Measurements from ENCODE around the gene PLA2G2A. TPM values are rescaled to one million over a fixed set of nuclear protein-coding genes. Genes with fewer than 3 reads are reported as not detected.
"Not testable (repeated sequence)": the region's sequence is repeated elsewhere in the genome, so short reads cannot be mapped to it uniquely, and the experiment has no call there.

The PLA2G2A gene
- total and polyA plus RNA-seq, 2 donors (not counting 1 experiment from before 2014, with no cell fraction given): not detected

DNA sequence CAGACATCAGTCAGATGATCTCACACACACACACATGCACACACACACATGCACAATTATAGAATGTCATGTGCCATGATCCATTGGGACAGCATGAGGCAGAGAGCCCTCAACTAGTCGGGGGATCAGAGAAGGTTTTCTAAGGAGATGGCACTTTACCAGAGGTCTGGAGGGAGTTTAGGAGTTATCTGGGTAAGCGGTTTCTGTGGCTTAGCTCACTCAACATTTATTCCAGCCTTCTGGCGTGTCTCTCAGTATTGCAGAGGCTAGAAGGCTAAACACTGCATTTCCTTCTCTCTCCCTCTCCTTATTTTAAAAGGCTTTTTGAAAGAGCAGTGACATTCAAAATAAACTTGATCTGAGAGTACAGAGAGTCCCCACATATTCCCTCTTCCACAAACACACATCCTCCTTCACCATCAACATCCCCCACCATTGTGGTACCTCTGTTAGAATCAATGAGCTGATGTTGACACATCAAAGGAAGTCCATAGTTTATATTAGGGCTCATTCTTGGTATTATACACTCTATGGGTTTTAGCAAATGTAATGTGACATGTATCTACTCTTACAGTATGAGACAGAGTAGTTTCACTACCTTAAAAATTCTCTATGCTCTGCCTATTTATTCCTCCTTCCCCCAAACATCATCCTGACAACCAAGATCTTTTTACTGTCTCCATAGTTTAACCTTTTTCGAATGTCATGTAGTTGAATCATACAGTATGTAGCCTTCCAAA lies 9.0 kb upstream of the PLA2G2A start:
- Histone ChIP-seq H2AFZ (ENCODE audit: insufficient read depth, low read depth, low read length, poor library complexity, severe bottlenecking) (no peak overlapping the region), H3K36me3 (replicated peaks in 1 of 2; ENCODE audit: control extremely low read depth in 1 of 2, control insufficient read depth in 1 of 2, extremely low read depth in 1 of 2, insufficient read depth in 2 of 2, low read length in 1 of 2) (no peaks in the 10 kb centered on the region), H3K4me2 (replicated peaks; ENCODE audit: low read depth, low read length, poor library complexity, severe bottlenecking) (no peak overlapping the region), H3K79me2 (ENCODE audit: control insufficient read depth, insufficient read depth, low read length) (no peaks in the 10 kb centered on the region), H3K27ac (ENCODE audit: low read length in 2 of 2) (no peak overlapping the region), H3K27me3 (replicated peaks in 1 of 4; ENCODE audit: control extremely low read depth in 1 of 4, control insufficient read depth in 3 of 4, insufficient read depth in 4 of 4, low read length in 3 of 4) (no peaks in the 10 kb centered on the region), H3K9me3 (ENCODE audit: control extremely low read depth in 1 of 3, control insufficient read depth in 2 of 3, insufficient read depth in 1 of 3, low read length in 2 of 3) (no peaks in the 10 kb centered on the region), H3K4me3 (ENCODE audit: control extremely low read depth in 1 of 5, extremely low read depth in 1 of 5, insufficient read depth in 1 of 5, low read depth in 2 of 5, low read length in 4 of 5) (no peak overlapping the region), H4K20me1 (ENCODE audit: control insufficient read depth, insufficient read depth, low read length, poor library complexity, severe bottlenecking) (no peaks in the 10 kb centered on the region), H3K4me1 (ENCODE audit: control insufficient read depth in 2 of 2, insufficient read depth in 2 of 2, low read length in 2 of 2) (peaks cover 5 to 11% of the 10 kb centered on the region in 2 donors), H3K9ac (ENCODE audit: low read length) (no peak overlapping the region)
- no peak for ATAC-seq (ENCODE audit: low read depth)
- no peak for DNase-seq
- H3K27me3 Mint-ChIP-seq: peaks cover 26% of the 10 kb centered on the region
- no peak overlapping the region for H3K27ac Mint-ChIP-seq
- ChIA-PET CTCF (interaction anchor here (1.2 kb wide), 1 partner anchor 71 kb away, joined by 3 read pairs; no protein-coding TSS in a partner anchor), POLR2A (no interaction called here)
- peaks cover 10% of the 10 kb centered on the region for H3K4me1 Mint-ChIP-seq
- no CpG with 5 or more reads among the region's 4 CpGs for WGBS (ENCODE audit: insufficient coverage)
- peaks cover 2% of the 10 kb centered on the region for H3K9me3 Mint-ChIP-seq (ENCODE audit: insufficient read depth)
- H3K4me3 Mint-ChIP-seq: no peak overlapping the region
- intact Hi-C loops (cut with micrococcal nuclease): no loop called here
- TF ChIP-seq, protein P1, sequence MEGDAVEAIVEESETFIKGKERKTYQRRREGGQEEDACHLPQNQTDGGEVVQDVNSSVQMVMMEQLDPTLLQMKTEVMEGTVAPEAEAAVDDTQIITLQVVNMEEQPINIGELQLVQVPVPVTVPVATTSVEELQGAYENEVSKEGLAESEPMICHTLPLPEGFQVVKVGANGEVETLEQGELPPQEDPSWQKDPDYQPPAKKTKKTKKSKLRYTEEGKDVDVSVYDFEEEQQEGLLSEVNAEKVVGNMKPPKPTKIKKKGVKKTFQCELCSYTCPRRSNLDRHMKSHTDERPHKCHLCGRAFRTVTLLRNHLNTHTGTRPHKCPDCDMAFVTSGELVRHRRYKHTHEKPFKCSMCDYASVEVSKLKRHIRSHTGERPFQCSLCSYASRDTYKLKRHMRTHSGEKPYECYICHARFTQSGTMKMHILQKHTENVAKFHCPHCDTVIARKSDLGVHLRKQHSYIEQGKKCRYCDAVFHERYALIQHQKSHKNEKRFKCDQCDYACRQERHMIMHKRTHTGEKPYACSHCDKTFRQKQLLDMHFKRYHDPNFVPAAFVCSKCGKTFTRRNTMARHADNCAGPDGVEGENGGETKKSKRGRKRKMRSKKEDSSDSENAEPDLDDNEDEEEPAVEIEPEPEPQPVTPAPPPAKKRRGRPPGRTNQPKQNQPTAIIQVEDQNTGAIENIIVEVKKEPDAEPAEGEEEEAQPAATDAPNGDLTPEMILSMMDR (IDR thresholded peaks at IDR 0.05): no peak
- TF ChIP-seq EZH2 (IDR thresholded peaks at IDR 0.05; ENCODE audit: borderline replicate concordance, insufficient read depth, low read depth, low read length, poor library complexity, severe bottlenecking): no peak

DNA sequence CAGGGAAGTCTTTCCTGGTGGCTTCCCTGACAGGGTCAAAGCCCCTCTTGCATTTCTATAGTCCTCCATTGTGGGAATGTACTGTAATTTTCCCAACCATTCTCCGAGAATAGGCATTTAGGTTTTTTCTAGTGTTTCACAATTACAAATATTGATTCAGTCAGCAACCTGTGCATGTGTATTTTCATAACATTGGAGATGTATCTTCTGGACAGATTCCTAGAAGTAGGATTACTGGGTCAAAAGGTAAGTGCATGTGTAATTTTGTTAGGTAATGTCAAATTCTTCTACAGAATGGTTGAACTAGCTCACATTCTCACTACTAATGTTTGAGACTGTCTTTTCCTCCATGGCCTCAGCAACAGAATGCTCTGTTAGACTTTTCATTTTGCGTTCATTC lies 8.3 kb upstream of the PLA2G2A start:
- Histone ChIP-seq H3K4me2 (replicated peaks; ENCODE audit: low read depth, low read length, poor library complexity, severe bottlenecking) (no peak overlapping the region), H3K79me2 (ENCODE audit: control insufficient read depth, insufficient read depth, low read length) (no peaks in the 10 kb centered on the region), H3K4me1 (ENCODE audit: control insufficient read depth in 2 of 2, insufficient read depth in 2 of 2, low read length in 2 of 2) (peaks cover 5 to 11% of the 10 kb centered on the region in 2 donors), H4K20me1 (ENCODE audit: control insufficient read depth, insufficient read depth, low read length, poor library complexity, severe bottlenecking) (no peaks in the 10 kb centered on the region), H2AFZ (ENCODE audit: insufficient read depth, low read depth, low read length, poor library complexity, severe bottlenecking) (no peak overlapping the region), H3K27me3 (replicated peaks in 1 of 4; ENCODE audit: control extremely low read depth in 1 of 4, control insufficient read depth in 3 of 4, insufficient read depth in 4 of 4, low read length in 3 of 4) (no peaks in the 10 kb centered on the region), H3K9ac (ENCODE audit: low read length) (no peak overlapping the region), H3K27ac (ENCODE audit: low read length in 2 of 2) (no peak overlapping the region), H3K4me3 (ENCODE audit: control extremely low read depth in 1 of 5, extremely low read depth in 1 of 5, insufficient read depth in 1 of 5, low read depth in 2 of 5, low read length in 4 of 5) (no peak overlapping the region), H3K36me3 (replicated peaks in 1 of 2; ENCODE audit: control extremely low read depth in 1 of 2, control insufficient read depth in 1 of 2, extremely low read depth in 1 of 2, insufficient read depth in 2 of 2, low read length in 1 of 2) (no peaks in the 10 kb centered on the region), H3K9me3 (ENCODE audit: control extremely low read depth in 1 of 3, control insufficient read depth in 2 of 3, insufficient read depth in 1 of 3, low read length in 2 of 3) (no peaks in the 10 kb centered on the region)
- Mint-ChIP-seq H3K27ac (no peak overlapping the region), H3K4me1 (peaks cover 10% of the 10 kb centered on the region), H3K9me3 (ENCODE audit: insufficient read depth) (peaks cover 2% of the 10 kb centered on the region), H3K4me3 (no peak overlapping the region), H3K27me3 (peaks cover 20% of the 10 kb centered on the region)
- POLR2A ChIA-PET: no interaction called here
- no peak for TF ChIP-seq EZH2 (IDR thresholded peaks at IDR 0.05; ENCODE audit: borderline replicate concordance, insufficient read depth, low read depth, low read length, poor library complexity, severe bottlenecking)
- TF ChIP-seq, protein P1 (IDR thresholded peaks at IDR 0.05): no peak
- no CpG with 5 or more reads among the region's 2 CpGs for WGBS (ENCODE audit: insufficient coverage)
- CTCF ChIA-PET: no interaction called here
- DNase-seq (no peak), ATAC-seq (ENCODE audit: low read depth) (no peak)
- intact Hi-C loops (cut with micrococcal nuclease): no loop called here

DNA sequence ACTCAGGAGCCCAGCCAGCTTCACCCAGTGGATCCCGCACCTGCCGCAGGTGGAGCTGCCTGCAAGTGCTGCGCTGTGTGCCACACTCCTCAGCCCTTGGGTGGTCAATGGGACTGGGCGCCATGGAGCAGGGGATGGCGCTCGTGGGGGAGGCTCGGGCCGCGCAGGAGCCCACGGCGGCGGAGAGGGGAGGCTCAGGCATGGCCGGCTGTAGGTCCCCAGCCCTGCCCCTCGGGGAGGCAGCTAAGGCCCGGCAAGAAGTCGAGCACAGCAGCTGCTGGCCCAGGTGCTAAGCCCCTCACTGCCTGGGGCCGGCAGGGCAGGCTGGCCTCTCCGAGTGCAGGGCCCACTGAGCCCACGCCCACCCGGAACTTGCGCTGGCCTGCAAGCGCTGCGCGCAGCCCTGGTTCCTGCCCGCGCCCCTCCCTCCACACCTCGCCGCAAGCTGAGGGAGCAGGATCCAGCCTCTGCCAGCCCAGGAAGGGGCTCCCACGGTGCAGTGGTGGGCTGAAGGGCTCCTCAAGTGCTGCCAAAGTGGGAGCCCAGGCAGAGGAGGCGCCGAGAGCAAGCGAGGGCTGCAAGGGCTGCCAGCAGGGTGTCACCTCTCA lies 5.1 kb upstream of the PLA2G2A start:
- H3K4me3 ChIP-seq (ENCODE audit: control extremely low read depth in 1 of 5, extremely low read depth in 1 of 5, insufficient read depth in 1 of 5, low read depth in 2 of 5, low read length in 4 of 5); H3K9me3 ChIP-seq (ENCODE audit: control extremely low read depth in 1 of 3, control insufficient read depth in 2 of 3, insufficient read depth in 1 of 3, low read length in 2 of 3); H3K36me3 ChIP-seq (replicated peaks in 1 of 2; ENCODE audit: control extremely low read depth in 1 of 2, control insufficient read depth in 1 of 2, extremely low read depth in 1 of 2, insufficient read depth in 2 of 2, low read length in 1 of 2); H3K4me2 ChIP-seq (replicated peaks; ENCODE audit: low read depth, low read length, poor library complexity, severe bottlenecking); H4K20me1 ChIP-seq (ENCODE audit: control insufficient read depth, insufficient read depth, low read length, poor library complexity, severe bottlenecking); H3K27ac ChIP-seq (ENCODE audit: low read length in 2 of 2); H3K4me1 Mint-ChIP-seq; H3K79me2 ChIP-seq (ENCODE audit: control insufficient read depth, insufficient read depth, low read length); H3K9ac ChIP-seq (ENCODE audit: low read length); CTCF ChIA-PET; ATAC-seq (ENCODE audit: low read depth); intact Hi-C loops (cut with micrococcal nuclease); H3K27me3 ChIP-seq (replicated peaks in 1 of 4; ENCODE audit: control extremely low read depth in 1 of 4, control insufficient read depth in 3 of 4, insufficient read depth in 4 of 4, low read length in 3 of 4); H2AFZ ChIP-seq (ENCODE audit: insufficient read depth, low read depth, low read length, poor library complexity, severe bottlenecking); DNase-seq; POLR2A ChIA-PET; H3K27ac Mint-ChIP-seq; H3K9me3 Mint-ChIP-seq (ENCODE audit: insufficient read depth); H3K4me3 Mint-ChIP-seq: not testable (repeated sequence)
- H3K4me1 ChIP-seq (ENCODE audit: control insufficient read depth in 2 of 2, insufficient read depth in 2 of 2, low read length in 2 of 2): peaks cover 5 to 11% of the 10 kb centered on the region in 2 donors
- WGBS (ENCODE audit: insufficient coverage): 97% methylated on average over 27 of the region's 32 CpGs
- peaks cover 24% of the 10 kb centered on the region for H3K27me3 Mint-ChIP-seq

Measured in B cell (primary cell).